ENCODE data around the gene PAFAH1B1.

- no peak for TF ChIP-seq CTCF (IDR thresholded peaks at IDR 0.05; ENCODE audit: low read depth, low read length, missing input control)
- no peak for TF ChIP-seq TAF1 (conservative IDR thresholded peaks at IDR 0.05)
- TF ChIP-seq JUND (IDR thresholded peaks at IDR 0.05) = no peak
Measured at GRCh38 chr17:2655546-2655945, 62.1 kb downstream of the PAFAH1B1 start.
